IPS-15b (cell line): ENCODE results near the gene CDH16.

Source experiments
- H3K27me3 ChIP-seq: one replicate; pipeline ENCODE4 v1.6.1; 2013; ENCODE audit warnings: low read length; ENCODE audit not compliant: control insufficient read depth, insufficient read depth
- H3K36me3 ChIP-seq: one replicate; pipeline ENCODE4 v1.6.1; 2013; ENCODE audit warnings: low read length; ENCODE audit not compliant: control insufficient read depth, insufficient read depth
- H3K4me1 ChIP-seq: one replicate; pipeline ENCODE4 v1.6.1; 2013; ENCODE audit warnings: mild to moderate bottlenecking, low read length; ENCODE audit not compliant: control insufficient read depth, insufficient read depth
- H3K4me3 ChIP-seq: one replicate; pipeline ENCODE4 v1.5.1; 2013; ENCODE audit warnings: low read depth, low read length
- H3K9ac ChIP-seq: one replicate; pipeline ENCODE4 v1.6.1; 2013; ENCODE audit warnings: low read depth, mild to moderate bottlenecking, low read length
- H3K9me3 ChIP-seq: one replicate; pipeline ENCODE4 v1.6.1; 2013; ENCODE audit warnings: mild to moderate bottlenecking, low read length; ENCODE audit not compliant: control insufficient read depth, insufficient read depth

The CDH16 gene

DNA sequence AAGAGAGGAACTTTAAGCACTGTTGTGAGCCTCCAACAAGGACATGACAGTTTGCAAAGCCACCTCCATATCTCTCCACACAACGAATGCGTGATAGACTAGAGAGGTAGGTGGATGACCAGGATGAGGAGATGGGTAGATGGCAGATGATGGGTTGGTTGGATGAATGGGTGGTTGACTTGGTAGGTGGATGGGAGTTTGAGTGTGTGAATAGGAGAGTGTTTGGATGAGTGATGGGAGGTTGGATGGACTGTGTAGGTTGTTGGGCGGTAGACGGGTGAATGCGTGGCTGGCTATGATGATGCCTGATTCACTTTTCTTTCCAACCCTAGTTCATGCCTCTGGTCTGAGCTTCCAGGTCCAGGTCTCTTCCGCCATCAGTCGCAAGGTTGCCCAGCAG is 4.1 kb downstream of the CDH16 start:
- Histone ChIP-seq H3K36me3 (no peaks in the 10 kb centered on the region), H3K4me3 (no peak overlapping the region), H3K9me3 (no peaks in the 10 kb centered on the region), H3K4me1 (no peaks in the 10 kb centered on the region), H3K27me3 (no peaks in the 10 kb centered on the region), H3K9ac (no peak overlapping the region)

DNA sequence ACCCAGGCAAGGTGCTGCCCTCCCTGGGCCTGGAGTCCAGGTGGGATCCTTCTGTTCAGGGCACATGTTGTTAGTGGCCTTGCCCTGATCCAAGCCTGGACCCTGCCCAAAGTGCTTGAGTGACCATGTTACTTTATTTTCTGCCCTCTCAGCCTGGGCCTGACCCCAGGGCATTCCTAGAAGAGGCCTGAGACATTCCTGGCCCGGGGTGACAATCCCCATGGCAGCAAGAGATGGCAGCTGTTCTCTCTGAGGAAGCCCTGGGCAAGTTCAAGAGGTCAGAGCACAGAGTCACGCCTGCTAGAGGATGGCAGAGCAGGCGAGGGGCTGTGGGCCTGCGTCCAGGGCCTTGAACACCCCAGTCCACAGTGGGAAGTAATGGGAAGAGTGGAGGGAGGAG is 5.0 kb downstream of the CDH16 start:
- H3K9me3 ChIP-seq, result no peaks in the 10 kb centered on the region
- H3K4me1 ChIP-seq, result no peaks in the 10 kb centered on the region
- H3K36me3 ChIP-seq, result no peaks in the 10 kb centered on the region
- H3K4me3 ChIP-seq, result no peak overlapping the region
- no peak overlapping the region for H3K9ac ChIP-seq
- peaks cover 3% of the 10 kb centered on the region for H3K27me3 ChIP-seq

GRCh38 chr16:66913081-66913480 is 5.6 kb downstream of the CDH16 start:
- H3K9ac ChIP-seq, result no peak overlapping the region
- peaks cover 5% of the 10 kb centered on the region for H3K27me3 ChIP-seq
- no peaks in the 10 kb centered on the region for H3K4me1 ChIP-seq
- no peaks in the 10 kb centered on the region for H3K36me3 ChIP-seq
- H3K4me3 ChIP-seq, result no peak overlapping the region
- H3K9me3 ChIP-seq, result no peaks in the 10 kb centered on the region

GRCh38 chr16:66911801-66912200 is 6.9 kb downstream of the CDH16 start:
- peaks cover 5% of the 10 kb centered on the region for H3K27me3 ChIP-seq
- no peak overlapping the region for H3K4me3 ChIP-seq
- H3K4me1 ChIP-seq, result no peaks in the 10 kb centered on the region
- no peak overlapping the region for H3K9ac ChIP-seq
- no peaks in the 10 kb centered on the region for H3K9me3 ChIP-seq
- no peaks in the 10 kb centered on the region for H3K36me3 ChIP-seq

DNA sequence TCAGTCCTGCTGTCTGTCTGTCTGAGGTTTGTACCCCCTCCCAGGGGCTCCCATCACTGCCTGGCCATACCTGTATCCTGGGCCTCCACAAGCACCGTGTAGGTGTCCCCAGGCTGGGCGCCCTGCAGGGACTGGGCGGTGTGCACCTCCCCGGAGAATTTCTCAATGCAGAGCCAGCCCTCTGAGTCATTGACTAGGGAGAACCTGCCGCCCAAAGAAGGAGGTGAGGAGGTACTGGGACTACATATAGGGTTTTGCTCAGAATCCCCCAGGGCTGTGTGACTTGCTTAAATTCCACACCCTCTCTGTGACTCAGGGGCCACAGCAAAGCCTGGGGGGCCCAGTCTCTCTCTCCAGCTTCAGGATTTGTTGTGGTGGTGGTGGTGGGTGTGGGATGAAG is 7.6 kb downstream of the CDH16 start:
- H3K4me1 ChIP-seq, result no peaks in the 10 kb centered on the region
- H3K27me3 ChIP-seq, result peaks cover 5% of the 10 kb centered on the region
- H3K9ac ChIP-seq, result no peak overlapping the region
- H3K36me3 ChIP-seq, result no peaks in the 10 kb centered on the region
- no peak overlapping the region for H3K4me3 ChIP-seq
- H3K9me3 ChIP-seq, result no peaks in the 10 kb centered on the region

DNA sequence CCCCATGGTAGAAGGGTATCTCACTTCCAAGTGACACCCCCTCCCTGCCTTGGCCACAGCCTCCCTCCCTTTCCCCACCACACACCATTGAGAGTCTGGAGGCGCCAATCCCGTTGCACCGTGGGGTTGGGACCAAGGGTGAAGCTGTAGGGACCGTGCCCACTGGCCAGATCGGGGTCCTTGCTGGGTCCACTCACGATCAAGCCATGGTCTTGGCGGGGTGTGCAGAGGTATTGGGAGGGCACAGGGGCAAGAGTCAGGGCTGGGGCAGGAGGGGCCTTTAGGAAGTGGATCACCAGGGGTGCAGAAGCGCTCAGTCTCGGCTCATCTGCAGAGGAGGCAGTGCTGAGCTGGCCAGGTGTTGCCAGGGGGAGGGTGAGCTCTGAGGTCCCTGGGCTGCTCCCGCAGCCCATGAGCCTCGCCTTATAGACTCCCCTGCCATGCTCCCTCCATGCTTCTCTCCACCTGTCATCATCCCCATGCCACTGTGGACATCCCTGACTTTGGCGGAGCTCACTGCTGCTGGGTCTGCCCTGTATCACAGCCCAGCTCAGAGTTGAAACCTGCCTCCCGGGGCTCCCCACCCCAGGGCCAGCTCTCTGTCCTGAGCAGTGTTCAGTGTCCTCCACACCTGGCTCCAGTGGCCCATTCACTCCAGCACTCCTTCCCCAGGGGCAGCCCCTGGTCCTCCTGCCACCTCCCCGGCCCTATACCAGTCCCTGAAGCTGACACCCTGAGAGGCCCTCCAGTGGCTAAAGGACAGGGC is 8.3 kb downstream of the CDH16 start:
- H3K9me3 ChIP-seq, result no peaks in the 10 kb centered on the region
- H3K4me3 ChIP-seq, result no peak overlapping the region
- H3K9ac ChIP-seq, result no peak overlapping the region
- H3K4me1 ChIP-seq, result no peaks in the 10 kb centered on the region
- no peaks in the 10 kb centered on the region for H3K36me3 ChIP-seq
- peaks cover 5% of the 10 kb centered on the region for H3K27me3 ChIP-seq

DNA sequence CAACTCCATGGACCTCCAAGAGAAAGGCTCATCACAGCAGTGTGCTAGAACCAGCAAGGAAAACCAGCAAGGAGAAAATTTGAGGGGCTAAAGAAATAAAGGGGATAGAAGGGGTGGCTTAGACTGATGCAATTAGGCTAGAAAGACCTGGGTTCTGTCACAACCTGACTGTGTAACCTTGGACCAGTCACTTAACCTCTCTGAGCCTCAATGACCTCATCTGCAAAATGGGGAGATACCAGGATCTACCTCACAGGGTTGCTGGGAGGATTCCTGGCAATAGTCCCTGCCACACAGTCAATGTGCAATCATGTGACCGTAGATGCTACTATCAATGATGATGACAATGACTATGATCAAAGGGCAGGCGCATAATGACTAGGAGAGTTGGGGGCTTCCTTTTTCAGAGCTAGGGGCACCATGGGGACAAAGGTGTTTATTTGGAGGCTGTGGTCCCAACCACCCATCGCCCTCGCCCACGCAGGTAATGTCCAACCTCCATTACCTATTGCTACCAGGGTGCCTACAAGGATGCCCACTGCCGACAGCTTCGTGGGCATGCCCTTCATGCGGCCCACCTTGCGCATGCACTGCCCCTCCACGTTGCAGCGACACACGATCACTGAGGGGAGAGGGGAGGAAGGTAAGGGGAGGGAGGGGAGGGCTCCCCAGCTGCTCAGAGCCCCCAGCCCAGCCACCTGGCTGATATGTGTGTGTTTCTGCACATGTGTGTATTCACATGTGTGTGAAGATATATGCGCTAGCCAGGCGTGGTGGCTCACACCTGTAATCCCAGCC is 9.7 kb downstream of the CDH16 start:
- Histone ChIP-seq H3K9ac (no peak overlapping the region), H3K4me1 (no peaks in the 10 kb centered on the region), H3K27me3 (peaks cover 5% of the 10 kb centered on the region), H3K4me3 (no peak overlapping the region), H3K36me3 (no peaks in the 10 kb centered on the region), H3K9me3 (no peaks in the 10 kb centered on the region)

DNA sequence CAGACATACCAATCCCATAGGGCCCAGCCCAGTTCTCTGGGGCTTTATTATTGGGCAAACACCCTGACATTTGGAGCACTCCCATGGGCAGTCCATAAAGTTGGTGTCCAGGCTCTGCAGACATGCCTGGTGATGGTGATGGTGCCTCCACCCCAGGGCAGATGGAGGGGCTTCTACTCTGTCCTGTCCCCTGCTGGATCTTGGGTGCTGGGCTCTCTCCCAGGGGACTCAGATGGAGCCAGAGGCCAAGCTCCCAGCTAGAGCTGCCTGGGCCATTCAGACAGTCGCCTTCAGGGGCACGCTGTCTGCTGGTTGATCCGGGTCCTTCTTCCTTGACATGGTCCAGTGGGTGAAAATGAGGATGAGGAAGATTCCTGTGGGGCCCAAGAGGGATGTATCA is 10.6 kb downstream of the CDH16 start:
- H3K4me1 ChIP-seq, result no peaks in the 10 kb centered on the region
- no peak overlapping the region for H3K4me3 ChIP-seq
- H3K9ac ChIP-seq, result no peak overlapping the region
- no peaks in the 10 kb centered on the region for H3K36me3 ChIP-seq
- no peaks in the 10 kb centered on the region for H3K9me3 ChIP-seq
- peaks cover 5% of the 10 kb centered on the region for H3K27me3 ChIP-seq

GRCh38 chr16:66906916-66907836 is 11.5 kb downstream of the CDH16 start:
- H3K4me1 ChIP-seq, result no peaks in the 10 kb centered on the region
- H3K9ac ChIP-seq, result no peak overlapping the region
- H3K9me3 ChIP-seq, result no peaks in the 10 kb centered on the region
- H3K4me3 ChIP-seq, result no peak overlapping the region
- peaks cover 5% of the 10 kb centered on the region for H3K27me3 ChIP-seq
- no peaks in the 10 kb centered on the region for H3K36me3 ChIP-seq

DNA sequence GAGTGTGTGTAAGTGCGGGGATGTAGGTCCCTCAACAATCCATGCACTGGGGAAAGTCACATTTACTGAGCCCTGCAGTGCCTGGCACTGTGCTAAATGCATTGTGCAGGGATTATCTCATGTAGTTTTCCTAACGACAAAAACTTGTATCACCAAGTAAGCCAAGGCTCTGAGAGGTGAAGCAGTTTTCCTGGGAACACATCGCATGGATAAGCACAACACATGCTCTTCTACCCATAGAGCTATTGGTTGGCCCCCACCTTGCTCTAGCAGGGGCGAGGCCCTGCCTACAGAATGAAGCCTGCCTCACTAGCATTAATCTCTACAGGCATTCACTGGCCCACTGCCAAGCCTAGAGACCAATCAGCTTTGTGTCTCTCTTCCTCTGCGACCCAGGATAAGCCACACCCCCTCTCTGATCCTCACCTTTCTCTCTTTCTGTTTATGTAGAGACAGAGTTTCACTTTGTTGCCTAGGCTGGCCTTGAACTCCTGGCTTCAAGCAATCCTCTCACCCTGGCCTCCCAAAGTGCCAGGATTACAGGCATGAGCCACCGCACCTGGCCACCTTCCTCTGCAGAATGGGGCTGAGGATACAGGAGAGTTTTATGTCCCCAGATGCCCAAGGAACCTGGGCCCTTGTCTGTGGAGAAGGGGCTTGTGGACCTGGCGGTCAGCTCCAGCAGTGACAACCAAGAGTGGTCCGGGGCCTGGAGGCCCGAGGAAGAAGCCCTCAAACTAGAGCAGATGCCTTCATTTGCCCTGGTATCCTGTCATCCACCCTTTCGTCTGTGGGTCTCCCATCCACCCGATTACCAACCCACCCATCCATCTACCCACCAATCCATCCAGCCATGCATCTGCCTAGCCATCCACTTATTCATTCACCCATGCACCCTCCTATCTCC is 12.8 kb downstream of the CDH16 start:
- Histone ChIP-seq H3K4me1 (no peaks in the 10 kb centered on the region), H3K36me3 (no peaks in the 10 kb centered on the region), H3K4me3 (no peak overlapping the region), H3K9ac (no peak overlapping the region), H3K9me3 (no peaks in the 10 kb centered on the region), H3K27me3 (peaks cover 5% of the 10 kb centered on the region)
